Immature natural killer cell (primary cell): ENCODE data around the gene CEACAM21. TPM values are rescaled to one million over a fixed set of nuclear protein-coding genes. Genes with fewer than 3 reads are reported as not detected.

Experiments used
- DNase-seq, 3 donors: peaks; one replicate each; pipeline ENCODE4 v3.0.0; 2022; ENCODE audit warnings: mixed read lengths in 1 of 3
- H3K27ac Mint-ChIP-seq, 6 donors: one replicate each; pipeline ENCODE4 v1.8.0; 2020; ENCODE audit warnings: mixed read lengths in 6 of 6, mild to moderate bottlenecking in 5 of 6, inconsistent platforms in 4 of 6, moderate library complexity in 3 of 6
- H3K27me3 Mint-ChIP-seq, 3 donors: one replicate each; pipeline ENCODE4 v1.8.0; 2020 to 2021; ENCODE audit warnings: low read depth in 3 of 3, mild to moderate bottlenecking in 3 of 3, mixed read lengths in 3 of 3, moderate library complexity in 3 of 3, inconsistent platforms in 1 of 3
- H3K36me3 Mint-ChIP-seq, 3 donors: one replicate each; pipeline ENCODE4 v1.8.0; 2020; ENCODE audit warnings: mixed read lengths in 3 of 3, inconsistent platforms in 2 of 3, mild to moderate bottlenecking in 2 of 3
- H3K4me1 Mint-ChIP-seq, 2 donors: one replicate each; pipeline ENCODE4 v1.8.0; 2020; ENCODE audit warnings: inconsistent platforms in 2 of 2, mild to moderate bottlenecking in 2 of 2, mixed read lengths in 2 of 2, moderate library complexity in 1 of 2
- H3K4me3 Mint-ChIP-seq, 5 donors: one replicate each; pipeline ENCODE4 v1.8.0; 2020; ENCODE audit warnings: mild to moderate bottlenecking in 5 of 5, mixed read lengths in 5 of 5, inconsistent platforms in 3 of 5, moderate library complexity in 3 of 5
- H3K9me3 Mint-ChIP-seq, 6 donors: one replicate each; pipeline ENCODE4 v1.8.0; 2020; ENCODE audit warnings: mild to moderate bottlenecking in 6 of 6, mixed read lengths in 6 of 6, inconsistent platforms in 4 of 6, moderate library complexity in 3 of 6
- polyA plus RNA-seq, 3 donors: library from polyadenylated mRNA; unstranded; fragments of 300-500 nt; fragmentation: Illumina TruSeq; gene quantifications; one replicate each; pipeline ENCODE4 v1.2.3, GENCODE V29; 2021

Gene CEACAM21
- polyA plus RNA-seq, 3 donors from 2014 or later, result 16.0 to 44.9 (median 43.7) TPM

- Mint-ChIP-seq H3K36me3 (no peaks in the 10 kb centered on the region), H3K9me3 (no peaks in the 10 kb centered on the region), H3K27ac (peak overlapping the region in 1 of 6 donors; percentile 61), H3K4me3 (no peak overlapping the region), H3K4me1 (peaks cover 5 to 16% of the 10 kb centered on the region in 2 donors), H3K27me3 (peaks cover 4 to 13% (median 11%) of the 10 kb centered on the region in 3 donors)
- DNase-seq, result peak; percentile 55 to 68 (median 59)
Observed at GRCh38 chr19:41595258-41595889, 19.4 kb downstream of the CEACAM21 start.

- no peak for DNase-seq
Observed at GRCh38 chr19:41595890-41596280, 19.9 kb downstream of the CEACAM21 start.

GRCh38 chr19:41597600-41598041, 21.7 kb downstream of the CEACAM21 start:
- no peak overlapping the region for H3K27ac Mint-ChIP-seq
- no peaks in the 10 kb centered on the region for H3K36me3 Mint-ChIP-seq
- peak overlapping the region in 1 of 5 donors; percentile 31 for H3K4me3 Mint-ChIP-seq
- H3K9me3 Mint-ChIP-seq, result no peaks in the 10 kb centered on the region
- peaks cover 5 to 12% of the 10 kb centered on the region in 2 donors for H3K4me1 Mint-ChIP-seq
- peaks cover 7 to 16% (median 10%) of the 10 kb centered on the region in 3 donors for H3K27me3 Mint-ChIP-seq
- DNase-seq, result peak; percentile 63 to 69 (median 66)

More at GRCh38 chr19:41595890-41596280, 19.9 kb downstream of the CEACAM21 start:
- peaks cover 5 to 12% of the 10 kb centered on the region in 2 donors for H3K4me1 Mint-ChIP-seq
- no peak overlapping the region for H3K4me3 Mint-ChIP-seq
- H3K27ac Mint-ChIP-seq, result peak overlapping the region in 1 of 6 donors; percentile 24
- H3K27me3 Mint-ChIP-seq, result peaks cover 6 to 13% (median 11%) of the 10 kb centered on the region in 3 donors
- H3K9me3 Mint-ChIP-seq, result no peaks in the 10 kb centered on the region
- no peaks in the 10 kb centered on the region for H3K36me3 Mint-ChIP-seq

GRCh38 chr19:41599175-41599966, 23.4 kb downstream of the CEACAM21 start:
- no peak for DNase-seq
- no peaks in the 10 kb centered on the region for H3K9me3 Mint-ChIP-seq
- H3K4me3 Mint-ChIP-seq, result no peak overlapping the region
- no peaks in the 10 kb centered on the region for H3K36me3 Mint-ChIP-seq
- peak overlapping the region in 1 of 6 donors; percentile 81 for H3K27ac Mint-ChIP-seq
- H3K27me3 Mint-ChIP-seq, result peaks cover 8 to 19% (median 13%) of the 10 kb centered on the region in 3 donors
- peaks cover 5 to 12% of the 10 kb centered on the region in 2 donors for H3K4me1 Mint-ChIP-seq

GRCh38 chr19:41601771-41602170, 25.8 kb downstream of the CEACAM21 start:
- Mint-ChIP-seq H3K36me3 (peaks cover 0 to 3% (median 0%) of the 10 kb centered on the region in 3 donors), H3K27me3 (peaks cover 9 to 13% (median 13%) of the 10 kb centered on the region in 3 donors), H3K27ac (no peak overlapping the region), H3K4me3 (no peak overlapping the region), H3K9me3 (no peaks in the 10 kb centered on the region), H3K4me1 (peaks cover 1 to 6% of the 10 kb centered on the region in 2 donors)
- no peak for DNase-seq

- H3K4me1 Mint-ChIP-seq, result no peaks in the 10 kb centered on the region
- H3K36me3 Mint-ChIP-seq, result peaks cover 0 to 3% (median 0%) of the 10 kb centered on the region in 3 donors
- H3K27ac Mint-ChIP-seq, result no peak overlapping the region
- peaks cover 7 to 11% (median 11%) of the 10 kb centered on the region in 3 donors for H3K27me3 Mint-ChIP-seq
- no peaks in the 10 kb centered on the region for H3K9me3 Mint-ChIP-seq
- DNase-seq, result no peak
- no peak overlapping the region for H3K4me3 Mint-ChIP-seq
Observed at GRCh38 chr19:41604831-41605230, 28.9 kb downstream of the CEACAM21 start.

- DNase-seq, result no peak
- Mint-ChIP-seq H3K27me3 (peaks cover 7 to 11% (median 11%) of the 10 kb centered on the region in 3 donors), H3K4me3 (no peak overlapping the region), H3K9me3 (no peaks in the 10 kb centered on the region), H3K4me1 (no peaks in the 10 kb centered on the region), H3K27ac (no peak overlapping the region), H3K36me3 (peaks cover 0 to 3% (median 0%) of the 10 kb centered on the region in 3 donors)
Observed at GRCh38 chr19:41606215-41606837, 30.4 kb downstream of the CEACAM21 start.

GRCh38 chr19:41607668-41608067, 31.7 kb downstream of the CEACAM21 start:
- Mint-ChIP-seq H3K27me3 (peaks cover 7 to 11% (median 9%) of the 10 kb centered on the region in 3 donors), H3K4me3 (no peak overlapping the region), H3K4me1 (no peaks in the 10 kb centered on the region), H3K27ac (no peak overlapping the region), H3K9me3 (no peaks in the 10 kb centered on the region), H3K36me3 (peaks cover 0 to 3% (median 0%) of the 10 kb centered on the region in 3 donors)
- DNase-seq, result no peak

- Mint-ChIP-seq H3K4me1 (no peaks in the 10 kb centered on the region), H3K27me3 (peaks cover 5 to 15% (median 7%) of the 10 kb centered on the region in 3 donors), H3K4me3 (no peak overlapping the region), H3K27ac (no peak overlapping the region), H3K36me3 (no peaks in the 10 kb centered on the region), H3K9me3 (no peaks in the 10 kb centered on the region)
- DNase-seq, result no peak
Observed at GRCh38 chr19:41610789-41611188, 34.8 kb downstream of the CEACAM21 start.

GRCh38 chr19:41612483-41612882, 36.5 kb downstream of the CEACAM21 start:
- Mint-ChIP-seq H3K4me1 (no peaks in the 10 kb centered on the region), H3K27me3 (peaks cover 2 to 15% (median 5%) of the 10 kb centered on the region in 3 donors), H3K4me3 (no peak overlapping the region), H3K27ac (no peak overlapping the region), H3K36me3 (no peaks in the 10 kb centered on the region), H3K9me3 (no peaks in the 10 kb centered on the region)
- no peak for DNase-seq

GRCh38 chr19:41615207-41615606, 39.2 kb downstream of the CEACAM21 start:
- no peaks in the 10 kb centered on the region for H3K4me1 Mint-ChIP-seq
- no peak overlapping the region for H3K27ac Mint-ChIP-seq
- no peak for DNase-seq
- H3K36me3 Mint-ChIP-seq, result no peaks in the 10 kb centered on the region
- H3K27me3 Mint-ChIP-seq, result peaks cover 2 to 12% (median 2%) of the 10 kb centered on the region in 3 donors
- H3K4me3 Mint-ChIP-seq, result no peak overlapping the region
- no peaks in the 10 kb centered on the region for H3K9me3 Mint-ChIP-seq

- DNase-seq, result no peak
- Mint-ChIP-seq H3K36me3 (no peaks in the 10 kb centered on the region), H3K27ac (no peak overlapping the region), H3K4me1 (no peaks in the 10 kb centered on the region), H3K27me3 (peaks cover 0 to 16% (median 2%) of the 10 kb centered on the region in 3 donors), H3K4me3 (no peak overlapping the region), H3K9me3 (no peaks in the 10 kb centered on the region)
Observed at GRCh38 chr19:41616792-41617621, 41.0 kb downstream of the CEACAM21 start.
